GM10847 (cell line): ENCODE results near the gene ADNP.

Experiments
- POLR2A ChIP-seq: IDR thresholded peaks from 2 replicates; pipeline ENCODE4 v1.6.1; 2011; ENCODE audit not compliant: insufficient read length; ENCODE audit errors: extremely low read depth

Gene ADNP

GRCh38 chr20:50892394-50892793 is 38.8 kb downstream of the ADNP start:
- TF ChIP-seq POLR2A = no peak

DNA sequence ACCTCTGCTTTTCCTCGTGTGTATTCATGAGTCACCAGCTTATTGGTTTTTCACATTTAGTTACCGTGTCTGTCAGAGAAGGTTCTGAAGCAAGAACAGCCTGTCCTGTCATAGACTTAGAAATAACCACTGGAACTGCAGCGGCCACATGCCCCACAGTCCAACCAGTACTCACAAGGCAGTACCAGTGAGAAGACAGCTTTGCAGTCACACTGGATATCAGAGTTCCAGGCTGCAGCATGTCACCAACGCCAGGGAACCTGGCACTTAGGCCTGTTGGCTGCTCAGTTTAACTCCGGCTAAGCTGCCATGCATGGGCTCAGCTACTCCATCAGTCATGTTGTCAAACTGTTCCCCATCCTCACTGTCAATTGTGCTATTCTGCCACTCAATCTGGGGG is 40.1 kb downstream of the ADNP start:
- no peak for TF ChIP-seq POLR2A

DNA sequence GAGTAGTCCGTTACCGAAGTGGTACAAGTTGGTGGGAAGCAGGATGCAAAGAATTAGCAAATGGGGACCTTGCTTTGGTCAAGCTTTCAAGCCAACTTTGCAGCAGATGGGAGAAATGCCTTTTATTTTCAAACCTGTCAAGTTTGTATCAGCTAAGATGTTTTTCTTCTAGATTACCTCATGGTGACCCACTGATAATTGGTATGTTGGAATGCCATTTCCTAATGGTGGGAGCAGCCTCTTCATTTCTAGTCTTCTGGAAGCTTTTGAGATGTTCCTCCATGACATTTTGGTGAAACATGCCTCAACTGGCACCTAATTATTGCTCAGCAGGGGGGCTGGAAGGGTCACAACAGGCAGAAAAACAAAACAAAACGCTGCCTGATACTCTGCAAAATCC is 43.7 kb downstream of the ADNP start:
- TF ChIP-seq POLR2A = no peak

GRCh38 chr20:50886184-50886790 is 45.0 kb downstream of the ADNP start:
- no peak for TF ChIP-seq POLR2A

GRCh38 chr20:50885781-50886180 is 45.5 kb downstream of the ADNP start:
- TF ChIP-seq POLR2A = no peak

DNA sequence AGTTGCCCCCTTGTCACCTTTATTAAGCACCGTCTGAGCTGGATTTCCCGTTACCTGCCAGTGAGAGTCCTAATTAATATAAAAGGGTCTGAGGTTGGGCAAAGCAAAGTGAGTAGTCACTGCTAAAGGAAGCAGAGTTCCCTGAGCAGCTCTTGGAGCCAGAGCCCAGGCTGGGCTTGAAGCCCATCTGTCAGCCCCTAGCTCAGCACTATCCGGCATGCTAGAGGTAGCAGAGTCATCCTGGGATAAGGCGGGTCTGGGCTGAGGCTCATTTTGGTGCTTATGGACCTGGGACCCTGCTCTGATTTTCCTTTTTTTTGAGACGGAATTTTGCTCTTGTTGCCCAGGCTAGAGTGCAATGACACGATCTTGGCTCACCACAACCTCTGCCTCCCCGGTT is 46.2 kb downstream of the ADNP start:
- TF ChIP-seq POLR2A = no peak

GRCh38 chr20:50883856-50884255 is 47.4 kb downstream of the ADNP start:
- TF ChIP-seq POLR2A = no peak

GRCh38 chr20:50879649-50880550 is 51.3 kb downstream of the ADNP start:
- no peak for TF ChIP-seq POLR2A

GRCh38 chr20:50877232-50877743 is 53.9 kb downstream of the ADNP start:
- no peak for TF ChIP-seq POLR2A

DNA sequence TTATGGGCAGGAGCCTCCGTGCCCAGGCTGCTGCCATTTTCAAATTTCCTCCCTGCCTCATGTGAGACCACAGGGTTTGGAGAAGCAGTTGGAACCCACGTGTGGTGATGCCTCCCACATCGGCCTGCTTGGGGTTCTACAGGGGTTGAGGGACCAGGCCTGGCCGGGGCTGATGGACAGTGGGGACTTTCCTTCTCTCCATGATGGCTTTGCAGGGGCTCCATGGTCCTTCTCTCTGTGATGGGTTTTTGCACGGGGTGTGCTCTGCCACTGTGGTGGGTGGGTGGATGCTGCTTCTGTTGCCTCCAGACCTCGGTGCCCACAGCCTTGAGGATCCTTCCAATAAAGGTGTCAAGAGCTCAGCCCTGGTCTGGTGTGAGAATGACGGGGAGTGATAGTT is 54.4 kb downstream of the ADNP start:
- TF ChIP-seq POLR2A = no peak

DNA sequence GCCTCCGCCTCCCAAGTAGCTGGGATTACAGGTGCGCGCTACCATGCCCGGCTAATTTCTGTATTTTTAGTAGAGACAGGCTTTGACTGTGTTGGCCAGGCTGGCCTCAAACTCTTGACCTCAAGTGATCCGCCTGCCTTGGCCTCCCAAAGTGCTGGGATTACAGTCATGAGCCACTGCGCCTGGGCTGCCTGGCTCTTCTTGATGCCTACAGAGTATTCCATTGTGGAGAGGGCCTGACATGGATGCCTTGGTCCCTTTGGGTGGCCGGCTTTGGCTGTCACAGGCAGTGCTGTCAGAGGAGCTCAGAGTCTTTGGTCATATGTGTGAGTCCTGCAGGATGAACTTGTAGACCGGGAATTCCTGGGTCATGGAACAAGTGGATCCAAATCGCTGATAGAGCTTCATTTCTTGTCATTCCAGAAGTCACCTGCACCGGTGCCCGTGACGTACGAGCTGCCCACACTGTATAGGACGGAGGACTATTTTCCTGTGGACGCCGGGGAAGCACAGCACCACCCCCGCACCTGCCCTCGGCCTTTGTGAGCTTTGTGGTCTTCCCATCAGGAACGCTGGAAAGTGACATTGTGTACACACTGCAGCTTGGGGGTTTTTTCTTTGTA is 55.1 kb downstream of the ADNP start:
- TF ChIP-seq POLR2A = no peak

DNA sequence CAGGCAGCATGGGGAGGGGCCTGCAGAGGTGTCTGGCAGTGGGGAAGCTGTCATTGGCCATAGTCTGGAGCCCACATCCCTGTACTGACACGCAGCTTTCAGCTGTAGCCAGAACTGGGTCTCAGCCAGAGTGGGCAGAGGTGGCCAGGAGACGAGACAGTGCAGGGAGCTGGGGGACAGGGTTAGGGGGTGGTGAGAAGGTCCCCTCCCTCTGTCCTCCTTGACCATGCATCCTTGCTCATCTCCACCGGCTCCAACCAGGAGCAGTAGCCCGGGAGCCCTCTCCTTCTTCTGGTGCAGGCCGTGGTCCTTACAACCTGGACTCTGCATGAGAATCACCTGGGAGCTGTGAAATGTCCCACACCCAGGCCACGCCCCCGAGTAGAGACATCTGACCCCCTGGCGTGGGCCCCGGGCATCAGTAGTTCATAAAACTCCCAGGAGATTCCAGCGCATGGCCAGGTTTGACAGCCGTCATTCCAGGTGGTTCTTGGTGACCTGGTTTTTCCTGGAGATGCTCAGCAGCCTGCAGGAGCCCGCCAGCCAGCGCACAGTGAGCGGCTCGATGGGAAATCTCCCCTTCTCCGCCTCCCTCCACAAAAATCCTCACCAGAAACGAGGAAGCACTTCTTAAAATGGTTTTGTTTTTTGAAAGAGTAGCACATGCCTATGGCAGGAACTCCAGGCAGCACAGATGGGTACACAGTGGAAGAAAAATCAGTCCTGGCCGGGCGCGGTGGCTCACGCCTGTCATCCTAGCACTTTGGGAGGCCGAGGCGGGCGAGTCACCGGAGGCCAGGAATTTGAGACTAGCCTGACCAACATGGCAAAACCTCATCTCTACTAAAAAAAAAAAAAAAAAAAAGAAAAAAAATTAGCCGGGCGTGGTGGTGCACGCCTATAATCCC is 56.2 kb downstream of the ADNP start:
- no peak for TF ChIP-seq POLR2A

DNA sequence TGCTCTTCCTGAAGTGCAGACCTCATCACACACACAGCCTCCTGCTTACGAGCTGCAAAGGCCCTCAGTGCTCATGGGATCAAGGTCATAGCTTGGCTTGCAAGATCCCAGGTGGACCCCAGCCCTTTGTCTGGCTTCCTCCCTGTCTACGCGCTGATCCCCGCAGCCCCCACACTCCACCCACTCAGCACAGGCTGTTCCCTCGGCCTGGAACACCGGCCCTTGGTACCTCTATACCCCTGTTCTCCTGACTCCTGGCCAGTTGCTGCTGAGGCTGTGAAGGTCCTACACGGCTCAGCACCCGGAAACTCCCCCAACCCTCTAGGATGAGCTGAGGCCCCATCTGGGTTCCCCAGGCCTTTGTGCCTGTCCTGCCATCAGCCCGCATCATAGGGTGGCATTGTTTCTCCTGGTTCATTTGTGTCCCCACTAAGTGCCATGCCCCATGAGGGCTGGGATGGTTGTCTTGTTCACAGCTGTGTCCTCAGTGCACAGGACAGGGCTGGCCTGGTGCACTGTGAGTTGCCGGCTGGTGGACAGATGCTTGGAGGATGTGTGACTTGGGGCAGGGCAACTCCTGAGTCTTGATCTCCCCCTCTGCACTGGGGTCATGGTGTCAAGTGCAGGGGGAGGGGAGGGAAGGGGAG is 57.0 kb downstream of the ADNP start:
- no peak for TF ChIP-seq POLR2A

DNA sequence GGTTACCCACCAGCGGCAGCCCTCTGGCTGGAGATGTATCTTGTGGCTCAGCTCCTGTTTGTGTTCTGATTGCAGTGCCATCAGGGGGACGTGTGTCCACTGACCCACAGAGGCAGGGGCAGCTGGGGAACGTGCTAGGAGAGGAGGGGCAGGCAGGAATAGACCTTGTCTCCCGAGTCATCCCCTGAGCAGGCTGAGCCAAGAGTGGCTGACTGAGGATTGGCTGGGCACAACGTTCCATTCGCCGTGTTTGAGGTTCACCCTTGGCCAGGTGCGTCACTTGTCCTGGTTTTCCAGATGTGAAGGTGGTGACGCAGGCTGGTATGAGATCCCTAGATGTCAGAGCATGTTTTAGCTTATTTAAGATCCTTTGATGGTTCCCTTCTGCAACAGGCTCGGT is 57.7 kb downstream of the ADNP start:
- TF ChIP-seq POLR2A = no peak
